ENCODE data around the gene ZNF433.

The ZNF433 gene

DNA sequence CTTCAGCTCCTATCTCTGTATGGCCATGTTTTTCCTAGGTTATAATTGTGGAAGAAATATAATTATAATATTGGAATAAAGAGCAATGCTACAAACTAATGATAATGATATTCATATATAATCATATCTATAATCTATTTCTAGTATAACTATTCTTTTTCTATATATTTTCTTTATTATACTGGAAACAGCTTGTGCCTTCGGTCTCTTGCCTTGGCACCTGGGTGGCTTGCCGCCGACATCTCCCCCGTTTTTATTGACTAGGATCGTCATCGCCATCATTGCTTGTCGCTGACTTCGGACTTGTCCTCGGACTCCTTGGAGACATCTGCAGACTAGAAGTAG lies 46.4 kb downstream of the ZNF433 start:
- no peak overlapping the region for H3K4me2 ChIP-seq (ENCODE audit: low read length, poor library complexity, severe bottlenecking)
- 80% methylated on average over 9 of the region's 9 CpGs for WGBS
- no peak overlapping the region for H4K8ac ChIP-seq (ENCODE audit: low read length)
- no peak overlapping the region for H2AK5ac ChIP-seq (ENCODE audit: low read length, severe bottlenecking)
- H2BK15ac ChIP-seq (ENCODE audit: low read depth, poor library complexity, severe bottlenecking), result no peak overlapping the region
- H2BK5ac ChIP-seq (ENCODE audit: low read depth, low read length, poor library complexity, severe bottlenecking), result no peak overlapping the region
- H3K23ac ChIP-seq (ENCODE audit: low read length in 2 of 2), result no peak overlapping the region
- H4K91ac ChIP-seq (ENCODE audit: low read length), result no peak overlapping the region
- no peak overlapping the region for H3K14ac ChIP-seq (ENCODE audit: low read length in 2 of 2)
- H3K18ac ChIP-seq (ENCODE audit: low read depth in 1 of 2, low read length in 2 of 2), result no peak overlapping the region
- no peak overlapping the region for H3K9ac ChIP-seq (ENCODE audit: low read length)
- peak overlapping the region in 1 of 2 experiments; percentile 94 for H3K4me3 ChIP-seq (ENCODE audit: insufficient read depth in 1 of 2, low read depth in 1 of 2, low read length in 2 of 2)
- H3K27ac ChIP-seq (ENCODE audit: low read length, poor library complexity, severe bottlenecking), result no peak overlapping the region
- H3K36me3 ChIP-seq (ENCODE audit: control insufficient read depth in 1 of 2, insufficient read depth in 2 of 2, low read depth in 1 of 2, low read length in 2 of 2), result peaks cover 3 to 6% of the 10 kb centered on the region in 2 experiments
- no peak overlapping the region for H2AFZ ChIP-seq (ENCODE audit: low read depth, low read length)
- H3K79me1 ChIP-seq (replicated peaks; ENCODE audit: low read length, poor library complexity, severe bottlenecking), result peaks cover 21% of the 10 kb centered on the region
- H3K4me1 ChIP-seq (ENCODE audit: control insufficient read depth, insufficient read depth, low read depth, low read length), result peaks cover 2% of the 10 kb centered on the region
- no peaks in the 10 kb centered on the region for H3K27me3 ChIP-seq (ENCODE audit: control insufficient read depth in 1 of 2, insufficient read depth in 1 of 2, low read length in 2 of 2)
- DNase-seq, result no peak
- H3K4ac ChIP-seq (ENCODE audit: low read depth in 1 of 2, low read length in 2 of 2), result no peak overlapping the region
- peaks cover 1% of the 10 kb centered on the region for H3K9me3 ChIP-seq (ENCODE audit: control insufficient read depth, low read length)
- H2BK12ac ChIP-seq (ENCODE audit: low read length in 2 of 2), result no peak overlapping the region
- H2BK120ac ChIP-seq (ENCODE audit: low read depth, low read length), result no peak overlapping the region

- Histone ChIP-seq H3K4ac (ENCODE audit: low read depth in 1 of 2, low read length in 2 of 2) (peak overlapping the region; percentile 68 to 76), H2AFZ (ENCODE audit: low read depth, low read length) (peak overlapping the region; percentile 87), H4K91ac (ENCODE audit: low read length) (no peak overlapping the region), H3K23ac (ENCODE audit: low read length in 2 of 2) (no peak overlapping the region), H2BK15ac (ENCODE audit: low read depth, poor library complexity, severe bottlenecking) (no peak overlapping the region), H3K18ac (ENCODE audit: low read depth in 1 of 2, low read length in 2 of 2) (peak overlapping the region; percentile 16 to 75), H4K8ac (ENCODE audit: low read length) (peak overlapping the region; percentile 19), H3K36me3 (ENCODE audit: control insufficient read depth in 1 of 2, insufficient read depth in 2 of 2, low read depth in 1 of 2, low read length in 2 of 2) (peaks cover 3 to 6% of the 10 kb centered on the region in 2 experiments), H2BK12ac (ENCODE audit: low read length in 2 of 2) (no peak overlapping the region), H3K4me1 (ENCODE audit: control insufficient read depth, insufficient read depth, low read depth, low read length) (peaks cover 2% of the 10 kb centered on the region), H3K14ac (ENCODE audit: low read length in 2 of 2) (peak overlapping the region in 1 of 2 experiments; percentile 44), H3K27me3 (ENCODE audit: control insufficient read depth in 1 of 2, insufficient read depth in 1 of 2, low read length in 2 of 2) (no peaks in the 10 kb centered on the region), H3K4me3 (ENCODE audit: insufficient read depth in 1 of 2, low read depth in 1 of 2, low read length in 2 of 2) (peak overlapping the region; percentile 84 to 94), H3K79me1 (replicated peaks; ENCODE audit: low read length, poor library complexity, severe bottlenecking) (peaks cover 17% of the 10 kb centered on the region), H3K9ac (ENCODE audit: low read length) (peak overlapping the region; percentile 95), H2AK5ac (ENCODE audit: low read length, severe bottlenecking) (no peak overlapping the region), H3K9me3 (ENCODE audit: control insufficient read depth, low read length) (peaks cover 8% of the 10 kb centered on the region), H3K4me2 (ENCODE audit: low read length, poor library complexity, severe bottlenecking) (peak overlapping the region; percentile 97), H3K27ac (ENCODE audit: low read length, poor library complexity, severe bottlenecking) (peak overlapping the region; percentile 81), H2BK5ac (ENCODE audit: low read depth, low read length, poor library complexity, severe bottlenecking) (peak overlapping the region; percentile 69), H2BK120ac (ENCODE audit: low read depth, low read length) (no peak overlapping the region)
- DNase-seq, result peak; percentile 96
- WGBS, result 1% methylated on average over 43 of the region's 54 CpGs
Measured at GRCh38 chr19:11987405-11988281, 47.8 kb downstream of the ZNF433 start.

DNA sequence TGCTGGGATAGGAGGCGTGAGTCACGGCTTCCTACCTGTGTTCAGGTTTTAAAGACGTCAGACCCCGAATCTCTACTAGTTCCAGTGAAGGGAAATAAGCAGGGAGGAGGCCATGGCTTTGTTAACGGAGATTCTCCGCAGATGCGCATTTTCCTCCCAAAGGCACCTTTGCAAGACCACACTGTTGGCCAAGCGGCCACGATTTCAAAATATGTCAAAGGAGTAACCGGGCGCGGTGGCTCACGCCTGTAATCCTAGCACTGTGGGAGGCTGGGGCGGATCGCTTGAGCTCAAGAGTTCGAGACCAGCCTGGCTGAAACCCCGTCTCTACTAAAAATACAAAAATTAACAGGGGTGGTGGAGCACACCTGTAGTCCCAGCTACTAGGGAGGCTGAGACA lies 48.7 kb downstream of the ZNF433 start:
- H3K9me3 ChIP-seq (ENCODE audit: control insufficient read depth, low read length), result peaks cover 16% of the 10 kb centered on the region
- no peak overlapping the region for H2BK5ac ChIP-seq (ENCODE audit: low read depth, low read length, poor library complexity, severe bottlenecking)
- no peak overlapping the region for H2BK12ac ChIP-seq (ENCODE audit: low read length in 2 of 2)
- H3K4ac ChIP-seq (ENCODE audit: low read depth in 1 of 2, low read length in 2 of 2), result no peak overlapping the region
- WGBS, result 95% methylated on average over 16 of the region's 17 CpGs
- no peak overlapping the region for H3K14ac ChIP-seq (ENCODE audit: low read length in 2 of 2)
- H3K27ac ChIP-seq (ENCODE audit: low read length, poor library complexity, severe bottlenecking), result no peak overlapping the region
- H3K18ac ChIP-seq (ENCODE audit: low read depth in 1 of 2, low read length in 2 of 2), result no peak overlapping the region
- no peak overlapping the region for H4K8ac ChIP-seq (ENCODE audit: low read length)
- H4K91ac ChIP-seq (ENCODE audit: low read length), result no peak overlapping the region
- no peak overlapping the region for H3K23ac ChIP-seq (ENCODE audit: low read length in 2 of 2)
- no peaks in the 10 kb centered on the region for H3K27me3 ChIP-seq (ENCODE audit: control insufficient read depth in 1 of 2, insufficient read depth in 1 of 2, low read length in 2 of 2)
- peaks cover 15% of the 10 kb centered on the region for H3K79me1 ChIP-seq (replicated peaks; ENCODE audit: low read length, poor library complexity, severe bottlenecking)
- H2AK5ac ChIP-seq (ENCODE audit: low read length, severe bottlenecking), result no peak overlapping the region
- H2AFZ ChIP-seq (ENCODE audit: low read depth, low read length), result no peak overlapping the region
- no peak overlapping the region for H3K9ac ChIP-seq (ENCODE audit: low read length)
- H3K4me1 ChIP-seq (ENCODE audit: control insufficient read depth, insufficient read depth, low read depth, low read length), result peaks cover 2% of the 10 kb centered on the region
- H3K4me2 ChIP-seq (ENCODE audit: low read length, poor library complexity, severe bottlenecking), result no peak overlapping the region
- DNase-seq, result no peak
- H2BK120ac ChIP-seq (ENCODE audit: low read depth, low read length), result no peak overlapping the region
- H3K36me3 ChIP-seq (ENCODE audit: control insufficient read depth in 1 of 2, insufficient read depth in 2 of 2, low read depth in 1 of 2, low read length in 2 of 2), result peaks cover 3 to 6% of the 10 kb centered on the region in 2 experiments
- no peak overlapping the region for H2BK15ac ChIP-seq (ENCODE audit: low read depth, poor library complexity, severe bottlenecking)
- no peak overlapping the region for H3K4me3 ChIP-seq (ENCODE audit: insufficient read depth in 1 of 2, low read depth in 1 of 2, low read length in 2 of 2)

DNA sequence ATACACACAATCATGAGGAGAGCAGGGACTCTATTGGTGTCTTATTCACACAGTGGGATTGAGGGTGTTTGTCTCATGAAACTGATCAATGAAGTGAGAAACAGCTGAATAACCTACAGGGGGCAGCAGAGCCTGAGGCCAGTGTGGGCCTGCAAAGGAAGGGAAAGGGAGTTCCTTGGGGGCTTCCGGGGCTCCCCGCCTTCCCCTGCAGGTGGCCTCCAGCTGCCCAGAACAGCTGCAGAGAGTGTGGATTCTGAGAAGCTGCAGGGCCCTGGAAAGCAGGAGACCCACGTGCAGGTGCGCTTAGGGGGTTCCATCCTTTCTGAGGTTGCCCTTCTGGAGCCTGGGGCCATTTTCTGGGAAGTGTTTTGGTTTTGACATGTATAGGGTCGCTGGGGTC lies 50.5 kb downstream of the ZNF433 start:
- Histone ChIP-seq H2AK5ac (ENCODE audit: low read length, severe bottlenecking) (no peak overlapping the region), H3K9ac (ENCODE audit: low read length) (no peak overlapping the region), H3K4me3 (ENCODE audit: insufficient read depth in 1 of 2, low read depth in 1 of 2, low read length in 2 of 2) (no peak overlapping the region), H3K9me3 (ENCODE audit: control insufficient read depth, low read length) (peaks cover 34% of the 10 kb centered on the region), H2AFZ (ENCODE audit: low read depth, low read length) (no peak overlapping the region), H3K27me3 (ENCODE audit: control insufficient read depth in 1 of 2, insufficient read depth in 1 of 2, low read length in 2 of 2) (no peaks in the 10 kb centered on the region), H2BK12ac (ENCODE audit: low read length in 2 of 2) (no peak overlapping the region), H3K79me1 (replicated peaks; ENCODE audit: low read length, poor library complexity, severe bottlenecking) (peaks cover 4% of the 10 kb centered on the region), H2BK120ac (ENCODE audit: low read depth, low read length) (no peak overlapping the region), H3K18ac (ENCODE audit: low read depth in 1 of 2, low read length in 2 of 2) (no peak overlapping the region), H3K4me2 (ENCODE audit: low read length, poor library complexity, severe bottlenecking) (no peak overlapping the region), H3K27ac (ENCODE audit: low read length, poor library complexity, severe bottlenecking) (no peak overlapping the region), H4K8ac (ENCODE audit: low read length) (no peak overlapping the region), H3K4me1 (ENCODE audit: control insufficient read depth, insufficient read depth, low read depth, low read length) (peaks cover 2% of the 10 kb centered on the region), H3K36me3 (ENCODE audit: control insufficient read depth in 1 of 2, insufficient read depth in 2 of 2, low read depth in 1 of 2, low read length in 2 of 2) (peaks cover 0 to 3% of the 10 kb centered on the region in 2 experiments), H2BK15ac (ENCODE audit: low read depth, poor library complexity, severe bottlenecking) (no peak overlapping the region), H3K14ac (ENCODE audit: low read length in 2 of 2) (no peak overlapping the region), H3K4ac (ENCODE audit: low read depth in 1 of 2, low read length in 2 of 2) (no peak overlapping the region), H2BK5ac (ENCODE audit: low read depth, low read length, poor library complexity, severe bottlenecking) (no peak overlapping the region), H4K91ac (ENCODE audit: low read length) (no peak overlapping the region), H3K23ac (ENCODE audit: low read length in 2 of 2) (no peak overlapping the region)
- 16% methylated on average over 5 of the region's 5 CpGs for WGBS
- no peak for DNase-seq

Data from mesenchymal stem cell (in vitro differentiated cells and primary cell).